ENCODE data around the gene VDAC2.
"Not testable (repeated sequence)": the region's sequence is repeated elsewhere in the genome, so short reads cannot be mapped to it uniquely, and the experiment has no call there.

Gene VDAC2

GRCh38 chr10:75207857-75208144 is 2.8 kb upstream of the VDAC2 start:
- Histone ChIP-seq H3K27me3 (ENCODE audit: insufficient read depth, insufficient read length) (no peaks in the 10 kb centered on the region), H3K4me1 (ENCODE audit: insufficient read depth, insufficient read length) (no peaks in the 10 kb centered on the region), H3K36me3 (ENCODE audit: insufficient read depth, insufficient read length, low read length) (peaks cover 14% of the 10 kb centered on the region), H3K4me3 (ENCODE audit: insufficient read length, low read depth) (no peak overlapping the region), H3K9ac (ENCODE audit: insufficient read length, low read depth) (no peak overlapping the region), H3K9me3 (ENCODE audit: insufficient read depth, low read length) (no peaks in the 10 kb centered on the region)
- TF ChIP-seq ZNF274 (IDR thresholded peaks at IDR 0.05; ENCODE audit: low read depth, low read length) (no peak), SUZ12 (IDR thresholded peaks at IDR 0.05; ENCODE audit: extremely low read depth, insufficient read depth, insufficient read length) (no peak), YY1 (IDR thresholded peaks at IDR 0.05; ENCODE audit: insufficient read depth, insufficient read length) (no peak)
- DNase-seq (ENCODE audit: low read depth, low spot score): no peak

- no peaks in the 10 kb centered on the region for H3K27me3 ChIP-seq (ENCODE audit: insufficient read depth, insufficient read length)
- TF ChIP-seq YY1 (IDR thresholded peaks at IDR 0.05; ENCODE audit: insufficient read depth, insufficient read length): no peak
- no peak for TF ChIP-seq SUZ12 (IDR thresholded peaks at IDR 0.05; ENCODE audit: extremely low read depth, insufficient read depth, insufficient read length)
- TF ChIP-seq ZNF274 (IDR thresholded peaks at IDR 0.05; ENCODE audit: low read depth, low read length): no peak
- no peak overlapping the region for H3K4me3 ChIP-seq (ENCODE audit: insufficient read length, low read depth)
Observed at GRCh38 chr10:75208181-75208580, 2.4 kb upstream of the VDAC2 start.

GRCh38 chr10:75209086-75209920 is 1.3 kb upstream of the VDAC2 start:
- peaks cover 27% of the 10 kb centered on the region for H3K36me3 ChIP-seq (ENCODE audit: insufficient read depth, insufficient read length, low read length)
- H3K27me3 ChIP-seq (ENCODE audit: insufficient read depth, insufficient read length): no peaks in the 10 kb centered on the region
- H3K4me3 ChIP-seq (ENCODE audit: insufficient read length, low read depth): peak overlapping the region; percentile 89
- peak overlapping the region; percentile 96 for H3K9ac ChIP-seq (ENCODE audit: insufficient read length, low read depth)
- TF ChIP-seq SUZ12 (IDR thresholded peaks at IDR 0.05; ENCODE audit: extremely low read depth, insufficient read depth, insufficient read length): no peak
- TF ChIP-seq ZNF274 (IDR thresholded peaks at IDR 0.05; ENCODE audit: low read depth, low read length): no peak
- TF ChIP-seq YY1 (IDR thresholded peaks at IDR 0.05; ENCODE audit: insufficient read depth, insufficient read length): no peak
- no peaks in the 10 kb centered on the region for H3K9me3 ChIP-seq (ENCODE audit: insufficient read depth, low read length)
- H3K4me1 ChIP-seq (ENCODE audit: insufficient read depth, insufficient read length): no peaks in the 10 kb centered on the region
- DNase-seq (ENCODE audit: low read depth, low spot score): no peak

More at GRCh38 chr10:75208181-75208580, 2.4 kb upstream of the VDAC2 start:
- Histone ChIP-seq H3K9ac (ENCODE audit: insufficient read length, low read depth) (no peak overlapping the region), H3K9me3 (ENCODE audit: insufficient read depth, low read length) (no peaks in the 10 kb centered on the region), H3K4me1 (ENCODE audit: insufficient read depth, insufficient read length) (no peaks in the 10 kb centered on the region), H3K36me3 (ENCODE audit: insufficient read depth, insufficient read length, low read length) (peaks cover 18% of the 10 kb centered on the region)
- DNase-seq (ENCODE audit: low read depth, low spot score): no peak

- no peaks in the 10 kb centered on the region for H3K9me3 ChIP-seq (ENCODE audit: insufficient read depth, low read length)
- peaks cover 33% of the 10 kb centered on the region for H3K36me3 ChIP-seq (ENCODE audit: insufficient read depth, insufficient read length, low read length)
- DNase-seq (ENCODE audit: low read depth, low spot score): no peak
- peak overlapping the region; percentile 89 for H3K4me3 ChIP-seq (ENCODE audit: insufficient read length, low read depth)
- H3K27me3 ChIP-seq (ENCODE audit: insufficient read depth, insufficient read length): no peaks in the 10 kb centered on the region
- H3K4me1 ChIP-seq (ENCODE audit: insufficient read depth, insufficient read length): no peaks in the 10 kb centered on the region
- peak overlapping the region; percentile 96 for H3K9ac ChIP-seq (ENCODE audit: insufficient read length, low read depth)
- TF ChIP-seq SUZ12 (IDR thresholded peaks at IDR 0.05; ENCODE audit: extremely low read depth, insufficient read depth, insufficient read length): no peak
- no peak for TF ChIP-seq ZNF274 (IDR thresholded peaks at IDR 0.05; ENCODE audit: low read depth, low read length)
- TF ChIP-seq YY1 (IDR thresholded peaks at IDR 0.05; ENCODE audit: insufficient read depth, insufficient read length): no peak
Observed at GRCh38 chr10:75209921-75210281, 695 bp upstream of the VDAC2 start.

GRCh38 chr10:75211007-75211691 is 553 bp downstream of the VDAC2 start:
- no peak for DNase-seq (ENCODE audit: low read depth, low spot score)
- peak overlapping the region; percentile 89 for H3K4me3 ChIP-seq (ENCODE audit: insufficient read length, low read depth)
- H3K9me3 ChIP-seq (ENCODE audit: insufficient read depth, low read length): no peaks in the 10 kb centered on the region
- H3K4me1 ChIP-seq (ENCODE audit: insufficient read depth, insufficient read length): no peaks in the 10 kb centered on the region
- no peak for TF ChIP-seq ZNF274 (IDR thresholded peaks at IDR 0.05; ENCODE audit: low read depth, low read length)
- TF ChIP-seq YY1 (IDR thresholded peaks at IDR 0.05; ENCODE audit: insufficient read depth, insufficient read length): peak; percentile 13
- no peak for TF ChIP-seq SUZ12 (IDR thresholded peaks at IDR 0.05; ENCODE audit: extremely low read depth, insufficient read depth, insufficient read length)
- H3K27me3 ChIP-seq (ENCODE audit: insufficient read depth, insufficient read length): no peaks in the 10 kb centered on the region
- H3K9ac ChIP-seq (ENCODE audit: insufficient read length, low read depth): peak overlapping the region; percentile 95
- peaks cover 41% of the 10 kb centered on the region for H3K36me3 ChIP-seq (ENCODE audit: insufficient read depth, insufficient read length, low read length)

- no peak overlapping the region for H3K4me3 ChIP-seq (ENCODE audit: insufficient read length, low read depth)
- no peak for DNase-seq (ENCODE audit: low read depth, low spot score)
- no peaks in the 10 kb centered on the region for H3K27me3 ChIP-seq (ENCODE audit: insufficient read depth, insufficient read length)
- H3K9ac ChIP-seq (ENCODE audit: insufficient read length, low read depth): peak overlapping the region; percentile 16
- H3K4me1 ChIP-seq (ENCODE audit: insufficient read depth, insufficient read length): no peaks in the 10 kb centered on the region
- no peaks in the 10 kb centered on the region for H3K9me3 ChIP-seq (ENCODE audit: insufficient read depth, low read length)
- TF ChIP-seq SUZ12 (IDR thresholded peaks at IDR 0.05; ENCODE audit: extremely low read depth, insufficient read depth, insufficient read length) (no peak), ZNF274 (IDR thresholded peaks at IDR 0.05; ENCODE audit: low read depth, low read length) (no peak), YY1 (IDR thresholded peaks at IDR 0.05; ENCODE audit: insufficient read depth, insufficient read length) (no peak)
- peaks cover 53% of the 10 kb centered on the region for H3K36me3 ChIP-seq (ENCODE audit: insufficient read depth, insufficient read length, low read length)
Observed at GRCh38 chr10:75212343-75212742, 1.7 kb downstream of the VDAC2 start.

- peaks cover 82% of the 10 kb centered on the region for H3K36me3 ChIP-seq (ENCODE audit: insufficient read depth, insufficient read length, low read length)
Observed at GRCh38 chr10:75220274-75220673, 9.7 kb downstream of the VDAC2 start.

GRCh38 chr10:75221492-75221891 is 10.9 kb downstream of the VDAC2 start:
- DNase-seq (ENCODE audit: low read depth, low spot score); H3K9me3 ChIP-seq (ENCODE audit: insufficient read depth, low read length); H3K4me1 ChIP-seq (ENCODE audit: insufficient read depth, insufficient read length); H3K4me3 ChIP-seq (ENCODE audit: insufficient read length, low read depth); H3K9ac ChIP-seq (ENCODE audit: insufficient read length, low read depth); H3K27me3 ChIP-seq (ENCODE audit: insufficient read depth, insufficient read length): not testable (repeated sequence)
- H3K36me3 ChIP-seq (ENCODE audit: insufficient read depth, insufficient read length, low read length): peaks cover 78% of the 10 kb centered on the region

More at GRCh38 chr10:75220274-75220673, 9.7 kb downstream of the VDAC2 start:
- no peaks in the 10 kb centered on the region for H3K27me3 ChIP-seq (ENCODE audit: insufficient read depth, insufficient read length)
- no peak overlapping the region for H3K4me3 ChIP-seq (ENCODE audit: insufficient read length, low read depth)
- no peaks in the 10 kb centered on the region for H3K9me3 ChIP-seq (ENCODE audit: insufficient read depth, low read length)
- H3K4me1 ChIP-seq (ENCODE audit: insufficient read depth, insufficient read length): peaks cover 2% of the 10 kb centered on the region
- no peak for DNase-seq (ENCODE audit: low read depth, low spot score)
- H3K9ac ChIP-seq (ENCODE audit: insufficient read length, low read depth): no peak overlapping the region
- no peak for TF ChIP-seq ZNF274 (IDR thresholded peaks at IDR 0.05; ENCODE audit: low read depth, low read length)
- TF ChIP-seq YY1 (IDR thresholded peaks at IDR 0.05; ENCODE audit: insufficient read depth, insufficient read length): no peak
- TF ChIP-seq SUZ12 (IDR thresholded peaks at IDR 0.05; ENCODE audit: extremely low read depth, insufficient read depth, insufficient read length): no peak
